T-helper 17 cell (primary cell): ENCODE data around the gene DNM2. TPM values are rescaled to one million over a fixed set of nuclear protein-coding genes. Genes with fewer than 3 reads are reported as not detected.
A peak's percentile ranks its signal among the peaks of the same experiment; 100 is the strongest.

ENCODE experiments used
- ATAC-seq: fragments of 150-1000 bp; cut with Tn5 transposase; 2 replicates; pipeline ENCODE4 v1.10.0; 2021; ENCODE audit warnings: mild to moderate bottlenecking, moderate library complexity
- DNase-seq, 3 donors: peaks; one replicate each; pipeline versions ENCODE4 v3.0.0 to v3.0.0-alpha.2; 2020 to 2021
- H3K9me3 ChIP-seq: one replicate; pipeline ENCODE4 v1.7.0; 2013; ENCODE audit warnings: low read length, mild to moderate bottlenecking; ENCODE audit not compliant: control insufficient read depth, poor library complexity, severe bottlenecking
- H3K27ac Mint-ChIP-seq: one replicate; pipeline ENCODE4 v1.8.0; 2022; ENCODE audit warnings: mild to moderate bottlenecking, moderate library complexity, mixed read lengths
- H3K27me3 Mint-ChIP-seq: one replicate; pipeline ENCODE4 v1.8.0; 2022; ENCODE audit warnings: mixed read lengths
- H3K36me3 Mint-ChIP-seq: one replicate; pipeline ENCODE4 v1.8.0; 2022; ENCODE audit warnings: low read depth, mixed read lengths
- H3K4me1 Mint-ChIP-seq: one replicate; pipeline ENCODE4 v1.8.0; 2022; ENCODE audit warnings: mild to moderate bottlenecking, mixed read lengths
- H3K4me3 Mint-ChIP-seq: one replicate; pipeline ENCODE4 v1.8.0; 2022; ENCODE audit warnings: mild to moderate bottlenecking, moderate library complexity, mixed read lengths
- total RNA-seq, 4 donors: library from RNA in 2 of 4; stranded (reverse) in 2 of 4; gene quantifications; one replicate each; pipeline ENCODE4 v1.2.3 and lab custom pipeline; 2022 to 2026

Gene DNM2
- total RNA-seq, 2 donors from 2014 or later, result 267 to 273 TPM

DNA sequence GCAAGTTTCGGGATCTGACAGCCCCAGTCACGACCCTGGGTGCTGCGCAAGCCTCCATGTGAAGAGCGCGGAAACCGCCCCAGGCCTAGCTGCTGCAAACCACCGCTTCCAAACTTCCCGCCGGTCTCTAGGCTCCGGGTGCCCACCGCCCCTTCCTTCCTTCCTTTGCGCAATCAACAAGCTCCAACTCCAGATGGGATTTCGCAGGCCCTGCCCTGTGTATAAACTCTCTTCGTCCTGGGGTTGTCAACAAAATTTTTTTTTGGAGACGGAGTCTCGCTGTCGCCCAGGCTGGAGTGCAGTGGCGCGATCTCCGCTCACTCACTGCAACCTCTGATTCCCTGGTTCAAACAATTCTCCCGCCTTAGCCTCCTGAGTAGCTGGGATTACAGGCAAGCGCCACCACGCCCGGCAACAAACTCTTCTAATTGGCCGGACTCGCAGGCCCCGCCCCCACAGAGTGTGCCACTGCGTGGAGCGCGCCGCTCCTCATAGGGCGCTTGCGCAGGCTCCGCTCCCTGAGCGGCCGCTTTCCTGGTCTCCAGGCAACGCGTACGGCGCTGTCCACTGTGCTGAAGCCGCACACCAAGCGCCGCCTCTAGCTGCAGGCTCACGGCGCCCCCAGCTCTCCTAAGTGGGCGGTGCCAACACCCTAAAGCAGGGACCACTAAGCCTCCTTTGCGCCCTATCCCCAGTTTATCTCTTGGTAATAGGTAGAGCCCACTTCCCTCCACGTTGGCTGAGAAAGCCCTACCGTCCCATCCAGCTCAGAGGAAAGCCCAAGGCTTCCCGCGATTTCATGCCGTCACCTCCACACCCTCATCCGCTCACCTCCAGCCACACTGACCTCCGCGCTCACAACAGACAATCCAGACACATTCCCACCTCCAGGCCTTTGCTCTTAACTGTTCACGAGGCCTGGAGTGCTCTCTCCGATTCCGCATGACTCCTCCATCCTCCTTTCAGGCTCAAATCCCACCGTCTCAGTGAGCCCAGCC lies 22.2 kb upstream of the DNM2 start:
- Mint-ChIP-seq H3K4me1 (peaks cover 22% of the 10 kb centered on the region), H3K36me3 (no peaks in the 10 kb centered on the region), H3K27ac (peak overlapping the region; percentile 92), H3K4me3 (peak overlapping the region; percentile 89), H3K27me3 (peaks cover 8% of the 10 kb centered on the region)
- no peaks in the 10 kb centered on the region for H3K9me3 ChIP-seq
- ATAC-seq, result peak; percentile 93
- peak; percentile 76 to 80 (median 77) for DNase-seq

DNA sequence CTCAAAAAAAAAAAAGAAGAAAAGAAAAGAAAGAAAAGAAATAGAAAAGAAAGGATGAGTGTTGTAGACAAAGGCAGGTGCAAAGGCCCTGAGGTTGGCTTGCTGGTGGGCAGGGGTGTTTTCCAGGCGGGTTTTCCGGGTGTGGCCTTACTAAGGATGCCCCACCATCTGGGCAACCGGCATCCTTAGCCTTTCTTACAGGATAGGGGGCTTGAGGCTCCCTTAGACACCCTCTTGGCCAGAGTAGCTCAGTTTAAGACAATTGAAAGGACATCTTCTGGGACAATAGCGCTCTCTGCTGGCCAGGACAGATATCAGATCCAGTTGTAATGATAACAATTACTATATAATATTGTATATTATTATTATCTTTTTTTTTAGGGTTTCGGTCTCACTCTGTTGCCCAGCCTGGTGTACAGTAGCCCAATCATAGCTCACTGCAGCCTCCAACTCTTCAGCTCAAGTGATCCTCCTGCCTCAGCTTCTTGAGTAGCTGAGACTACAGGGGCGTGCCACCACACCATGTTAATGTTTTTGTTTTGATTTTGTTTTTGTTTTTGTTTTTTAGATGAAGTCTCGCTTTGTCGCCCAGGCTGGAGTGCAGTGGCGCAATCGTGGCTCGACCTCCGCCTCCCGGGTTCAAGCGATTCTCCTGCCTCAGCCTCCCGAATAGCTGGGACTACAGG lies 18.1 kb upstream of the DNM2 start:
- DNase-seq (peak; percentile 38 to 64 (median 39)), ATAC-seq (no peak)
- Mint-ChIP-seq H3K27me3 (peaks cover 8% of the 10 kb centered on the region), H3K4me3 (no peak overlapping the region), H3K27ac (no peak overlapping the region), H3K36me3 (no peaks in the 10 kb centered on the region), H3K4me1 (peaks cover 23% of the 10 kb centered on the region)
- no peaks in the 10 kb centered on the region for H3K9me3 ChIP-seq

GRCh38 chr19:10701955-10702525 lies 15.8 kb upstream of the DNM2 start:
- Mint-ChIP-seq H3K36me3 (no peaks in the 10 kb centered on the region), H3K27me3 (no peaks in the 10 kb centered on the region), H3K4me1 (peaks cover 8% of the 10 kb centered on the region), H3K27ac (peak overlapping the region; percentile 86), H3K4me3 (peak overlapping the region; percentile 95)
- no peaks in the 10 kb centered on the region for H3K9me3 ChIP-seq
- DNase-seq (no peak), ATAC-seq (peak; percentile 17)

- ATAC-seq, result no peak
- no peak overlapping the region for H3K4me3 Mint-ChIP-seq
- H3K27me3 Mint-ChIP-seq, result no peaks in the 10 kb centered on the region
These were observed 10.9 kb upstream of the DNM2 start for GRCh38 chr19:10706990-10707389.

DNA sequence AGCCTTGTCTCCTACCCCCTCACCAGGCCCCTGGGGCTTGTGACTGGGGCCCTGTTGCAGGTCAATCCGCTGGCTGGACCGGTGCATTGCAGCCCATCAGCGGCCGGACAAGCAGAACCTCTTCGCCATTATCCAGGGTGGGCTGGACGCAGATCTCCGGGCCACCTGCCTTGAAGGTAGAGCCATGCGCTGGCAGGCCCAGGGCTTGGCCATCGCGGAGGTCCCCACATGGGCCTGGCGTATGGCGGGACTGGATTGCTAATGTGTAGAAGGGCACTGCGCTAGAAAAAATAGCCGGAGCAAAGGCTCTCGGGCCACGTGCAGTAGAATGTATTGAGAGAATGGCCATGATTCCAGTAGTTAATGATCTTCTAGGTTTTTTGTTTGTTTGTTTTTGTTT lies 10.4 kb upstream of the DNM2 start:
- DNase-seq (no peak), ATAC-seq (no peak)
- H3K4me1 Mint-ChIP-seq, result no peaks in the 10 kb centered on the region
- no peaks in the 10 kb centered on the region for H3K36me3 Mint-ChIP-seq
- no peak overlapping the region for H3K27ac Mint-ChIP-seq
- no peaks in the 10 kb centered on the region for H3K27me3 Mint-ChIP-seq
- no peaks in the 10 kb centered on the region for H3K9me3 ChIP-seq
- no peak overlapping the region for H3K4me3 Mint-ChIP-seq

More at GRCh38 chr19:10706990-10707389, 10.9 kb upstream of the DNM2 start:
- no peaks in the 10 kb centered on the region for H3K36me3 Mint-ChIP-seq
- H3K4me1 Mint-ChIP-seq, result no peaks in the 10 kb centered on the region
- H3K9me3 ChIP-seq, result no peaks in the 10 kb centered on the region
- DNase-seq, result no peak
- no peak overlapping the region for H3K27ac Mint-ChIP-seq

- Mint-ChIP-seq H3K4me3 (no peak overlapping the region), H3K4me1 (no peaks in the 10 kb centered on the region), H3K36me3 (no peaks in the 10 kb centered on the region), H3K27me3 (no peaks in the 10 kb centered on the region), H3K27ac (no peak overlapping the region)
- DNase-seq (no peak), ATAC-seq (no peak)
- no peaks in the 10 kb centered on the region for H3K9me3 ChIP-seq
These were observed 9.6 kb upstream of the DNM2 start for GRCh38 chr19:10708291-10708690.

- DNase-seq, result no peak
- Mint-ChIP-seq H3K4me1 (peaks cover 3% of the 10 kb centered on the region), H3K27ac (no peak overlapping the region)
These were observed 5.8 kb upstream of the DNM2 start for GRCh38 chr19:10712045-10712444.

DNA sequence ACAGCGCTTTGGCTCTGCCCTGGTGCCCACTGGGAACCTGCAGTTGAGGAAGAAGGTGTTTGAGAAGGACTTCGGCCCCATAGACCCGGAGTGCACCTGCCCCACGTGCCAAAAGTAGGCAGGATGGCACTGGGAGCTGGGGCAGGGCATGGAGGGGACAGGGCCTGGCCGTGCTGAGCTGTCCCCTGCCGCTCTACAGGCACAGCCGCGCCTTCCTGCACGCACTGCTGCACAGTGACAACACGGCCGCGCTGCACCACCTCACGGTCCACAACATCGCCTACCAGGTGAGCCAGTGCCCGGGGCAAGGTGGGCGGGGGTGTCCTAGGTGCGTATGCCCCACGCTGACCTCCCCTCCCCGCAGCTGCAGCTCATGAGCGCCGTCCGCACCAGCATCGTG lies 5.1 kb upstream of the DNM2 start:
- Mint-ChIP-seq H3K27ac (no peak overlapping the region), H3K4me1 (peaks cover 6% of the 10 kb centered on the region), H3K27me3 (no peaks in the 10 kb centered on the region), H3K36me3 (no peaks in the 10 kb centered on the region), H3K4me3 (no peak overlapping the region)
- DNase-seq (no peak), ATAC-seq (no peak)
- H3K9me3 ChIP-seq, result no peaks in the 10 kb centered on the region

More at GRCh38 chr19:10712045-10712444, 5.8 kb upstream of the DNM2 start:
- Mint-ChIP-seq H3K36me3 (no peaks in the 10 kb centered on the region), H3K4me3 (no peak overlapping the region), H3K27me3 (no peaks in the 10 kb centered on the region)
- no peak for ATAC-seq
- H3K9me3 ChIP-seq, result no peaks in the 10 kb centered on the region

- no peak for DNase-seq
- no peak overlapping the region for H3K27ac Mint-ChIP-seq
- H3K4me1 Mint-ChIP-seq, result peaks cover 6% of the 10 kb centered on the region
- H3K4me3 Mint-ChIP-seq, result no peak overlapping the region
- ATAC-seq, result no peak
- no peaks in the 10 kb centered on the region for H3K9me3 ChIP-seq
- no peaks in the 10 kb centered on the region for H3K27me3 Mint-ChIP-seq
- no peaks in the 10 kb centered on the region for H3K36me3 Mint-ChIP-seq
These were observed 4.6 kb upstream of the DNM2 start for GRCh38 chr19:10713317-10713716.

GRCh38 chr19:10717054-10717355 lies 874 bp upstream of the DNM2 start:
- no peak for ATAC-seq
- H3K27me3 Mint-ChIP-seq, result no peaks in the 10 kb centered on the region

DNA sequence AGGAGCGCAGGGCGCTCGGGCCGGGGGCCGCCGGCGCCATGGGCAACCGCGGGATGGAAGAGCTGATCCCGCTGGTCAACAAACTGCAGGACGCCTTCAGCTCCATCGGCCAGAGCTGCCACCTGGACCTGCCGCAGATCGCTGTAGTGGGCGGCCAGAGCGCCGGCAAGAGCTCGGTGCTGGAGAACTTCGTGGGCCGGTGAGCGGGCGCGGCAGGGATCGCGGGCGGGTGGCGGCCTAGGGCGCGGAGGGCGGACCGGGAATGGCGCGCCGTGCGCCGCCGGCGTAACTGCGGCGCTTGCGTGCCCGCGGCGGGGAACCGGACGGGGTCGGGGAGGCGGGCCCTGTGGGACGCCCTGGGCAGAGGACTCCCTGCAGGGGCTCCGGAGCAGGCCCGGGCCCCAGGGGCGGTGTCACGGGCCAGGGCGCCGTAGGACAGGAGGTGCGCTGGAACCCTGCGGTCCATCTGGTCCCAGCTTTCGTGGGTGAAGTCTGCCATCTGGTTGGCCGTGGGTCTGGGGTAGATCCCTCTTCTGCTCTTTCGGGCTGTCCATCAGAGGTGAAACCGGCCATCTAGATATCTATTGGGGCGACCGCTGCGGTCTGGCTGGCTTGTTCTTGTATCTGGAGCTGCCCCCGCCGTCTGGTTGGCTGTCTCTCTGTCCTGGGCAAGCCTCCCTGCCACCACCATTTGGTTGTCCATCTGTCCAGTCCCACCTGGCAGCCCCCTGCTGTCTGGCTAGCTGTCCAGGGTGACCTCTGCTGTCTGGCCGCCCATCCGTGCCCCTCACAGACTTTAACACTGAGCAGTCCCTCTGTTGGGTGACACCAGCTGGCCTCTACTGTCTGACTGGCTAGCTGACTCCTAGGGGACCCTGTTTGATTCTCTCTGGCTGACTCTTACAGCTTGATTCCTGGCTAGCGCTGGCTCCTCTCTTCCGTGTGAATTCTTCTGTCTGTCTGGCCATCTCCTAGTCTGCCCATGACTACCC lies 622 bp downstream of the DNM2 start:
- no peaks in the 10 kb centered on the region for H3K9me3 ChIP-seq
- Mint-ChIP-seq H3K27me3 (no peaks in the 10 kb centered on the region), H3K4me1 (peaks cover 29% of the 10 kb centered on the region), H3K36me3 (no peaks in the 10 kb centered on the region), H3K27ac (peak overlapping the region; percentile 83), H3K4me3 (peak overlapping the region; percentile 97)
- peak in 2 of 3 donors; percentile 36 to 41 for DNase-seq
- ATAC-seq, result no peak

More at GRCh38 chr19:10717054-10717355, 874 bp upstream of the DNM2 start:
- Mint-ChIP-seq H3K36me3 (no peaks in the 10 kb centered on the region), H3K27ac (peak overlapping the region; percentile 39), H3K4me3 (peak overlapping the region; percentile 76), H3K4me1 (peaks cover 23% of the 10 kb centered on the region)
- no peak for DNase-seq
- H3K9me3 ChIP-seq, result no peaks in the 10 kb centered on the region

DNA sequence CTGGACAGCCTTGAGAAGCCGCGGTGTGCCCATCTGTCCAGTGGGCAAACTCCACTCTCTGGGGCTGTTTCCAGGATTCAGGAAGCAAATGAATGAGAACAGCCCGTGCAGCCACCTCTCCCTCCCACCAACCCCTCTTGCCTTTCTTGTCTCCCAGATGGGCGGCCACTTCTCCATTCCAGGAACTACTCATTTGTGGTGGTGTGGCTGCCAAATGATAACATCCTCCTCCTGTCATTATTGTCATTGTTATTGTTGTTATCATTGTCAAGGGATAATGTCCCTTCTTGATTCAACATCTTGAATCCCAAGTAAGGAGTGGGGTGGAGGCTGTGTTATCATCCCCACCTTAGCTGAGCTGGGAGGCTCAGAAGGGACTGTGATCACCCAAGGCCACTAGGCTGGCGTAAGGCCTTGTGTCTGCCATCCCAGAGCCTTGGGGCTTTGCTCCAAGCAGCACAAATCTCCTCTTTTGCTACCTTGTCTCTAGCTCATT lies 1.6 kb downstream of the DNM2 start:
- H3K4me3 Mint-ChIP-seq, result peak overlapping the region; percentile 97
- H3K36me3 Mint-ChIP-seq, result no peaks in the 10 kb centered on the region
- H3K4me1 Mint-ChIP-seq, result peaks cover 35% of the 10 kb centered on the region
- H3K27me3 Mint-ChIP-seq, result no peaks in the 10 kb centered on the region
- H3K9me3 ChIP-seq, result no peaks in the 10 kb centered on the region
- peak overlapping the region; percentile 83 for H3K27ac Mint-ChIP-seq
- ATAC-seq (no peak), DNase-seq (no peak)
